Measurements from ENCODE around the gene ATRNL1.

ATRNL1 gene

DNA sequence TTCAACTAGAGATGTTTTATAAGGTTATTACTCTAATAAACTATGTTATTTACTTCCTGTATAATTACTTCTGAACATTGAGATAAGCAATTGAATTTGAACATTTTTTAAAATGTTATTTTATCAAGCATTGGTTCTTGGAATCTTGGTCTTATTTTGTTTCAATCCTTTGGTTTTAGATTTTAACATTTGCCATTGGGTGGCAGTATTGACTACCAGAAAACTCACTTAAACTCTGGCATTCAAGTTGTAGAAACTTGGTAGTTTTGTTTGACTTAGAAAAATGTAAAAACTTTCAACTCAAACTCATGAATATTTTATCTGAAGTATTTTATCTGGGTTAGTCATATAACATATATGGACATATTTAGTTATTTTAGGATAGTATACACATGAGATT is 48.1 kb downstream of the ATRNL1 start:
- no peaks in the 10 kb centered on the region for H3K36me3 ChIP-seq (ENCODE audit: control insufficient read depth, insufficient read depth, low read length)
- TF ChIP-seq, protein P1, sequence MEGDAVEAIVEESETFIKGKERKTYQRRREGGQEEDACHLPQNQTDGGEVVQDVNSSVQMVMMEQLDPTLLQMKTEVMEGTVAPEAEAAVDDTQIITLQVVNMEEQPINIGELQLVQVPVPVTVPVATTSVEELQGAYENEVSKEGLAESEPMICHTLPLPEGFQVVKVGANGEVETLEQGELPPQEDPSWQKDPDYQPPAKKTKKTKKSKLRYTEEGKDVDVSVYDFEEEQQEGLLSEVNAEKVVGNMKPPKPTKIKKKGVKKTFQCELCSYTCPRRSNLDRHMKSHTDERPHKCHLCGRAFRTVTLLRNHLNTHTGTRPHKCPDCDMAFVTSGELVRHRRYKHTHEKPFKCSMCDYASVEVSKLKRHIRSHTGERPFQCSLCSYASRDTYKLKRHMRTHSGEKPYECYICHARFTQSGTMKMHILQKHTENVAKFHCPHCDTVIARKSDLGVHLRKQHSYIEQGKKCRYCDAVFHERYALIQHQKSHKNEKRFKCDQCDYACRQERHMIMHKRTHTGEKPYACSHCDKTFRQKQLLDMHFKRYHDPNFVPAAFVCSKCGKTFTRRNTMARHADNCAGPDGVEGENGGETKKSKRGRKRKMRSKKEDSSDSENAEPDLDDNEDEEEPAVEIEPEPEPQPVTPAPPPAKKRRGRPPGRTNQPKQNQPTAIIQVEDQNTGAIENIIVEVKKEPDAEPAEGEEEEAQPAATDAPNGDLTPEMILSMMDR (IDR thresholded peaks at IDR 0.05; ENCODE audit: insufficient read depth, low read length, poor library complexity, severe bottlenecking) = peak; percentile 26
- DNase-seq (ENCODE audit: extremely low read depth, insufficient read length) = no peak
- H3K4me3 ChIP-seq (replicated peaks; ENCODE audit: low read depth, low read length) = no peak overlapping the region
- no peaks in the 10 kb centered on the region for H3K27me3 ChIP-seq (replicated peaks; ENCODE audit: control insufficient read depth, insufficient read depth, low read length)

- TF ChIP-seq, protein P1 (IDR thresholded peaks at IDR 0.05; ENCODE audit: insufficient read depth, low read length, poor library complexity, severe bottlenecking) = no peak
- no peak overlapping the region for H3K4me3 ChIP-seq (replicated peaks; ENCODE audit: low read depth, low read length)
- DNase-seq (ENCODE audit: extremely low read depth, insufficient read length) = no peak
- no peaks in the 10 kb centered on the region for H3K36me3 ChIP-seq (ENCODE audit: control insufficient read depth, insufficient read depth, low read length)
- H3K27me3 ChIP-seq (replicated peaks; ENCODE audit: control insufficient read depth, insufficient read depth, low read length) = no peaks in the 10 kb centered on the region
These were observed 64.2 kb downstream of the ATRNL1 start for GRCh38 chr10:115157357-115157756.

DNA sequence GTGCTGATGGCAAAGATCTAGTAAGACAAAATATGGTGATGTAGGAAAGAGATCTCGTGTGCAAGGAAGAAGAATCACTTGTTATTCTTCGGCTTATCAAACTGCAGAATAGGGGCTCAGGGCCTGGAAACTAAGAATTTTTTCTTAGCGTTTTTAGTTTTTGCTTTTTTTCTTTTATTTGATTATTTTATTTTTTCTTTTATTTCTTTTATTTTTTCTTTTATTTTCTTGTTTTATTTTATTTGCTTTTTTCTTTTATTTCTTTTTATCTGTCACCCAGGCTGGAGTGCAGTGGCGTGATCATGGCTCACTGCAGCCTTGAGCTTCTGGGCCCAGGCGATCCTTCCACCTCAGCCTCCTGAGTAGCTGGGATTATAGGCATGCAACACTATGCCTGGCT is 70.0 kb downstream of the ATRNL1 start:
- Histone ChIP-seq H3K4me3 (replicated peaks; ENCODE audit: low read depth, low read length) (no peak overlapping the region), H3K36me3 (ENCODE audit: control insufficient read depth, insufficient read depth, low read length) (no peaks in the 10 kb centered on the region), H3K27me3 (replicated peaks; ENCODE audit: control insufficient read depth, insufficient read depth, low read length) (no peaks in the 10 kb centered on the region)
- TF ChIP-seq, protein P1 (IDR thresholded peaks at IDR 0.05; ENCODE audit: insufficient read depth, low read length, poor library complexity, severe bottlenecking) = no peak
- no peak for DNase-seq (ENCODE audit: extremely low read depth, insufficient read length)

GRCh38 chr10:115164220-115164619 is 71.1 kb downstream of the ATRNL1 start:
- TF ChIP-seq, protein P1 (IDR thresholded peaks at IDR 0.05; ENCODE audit: insufficient read depth, low read length, poor library complexity, severe bottlenecking) = no peak
- DNase-seq (ENCODE audit: extremely low read depth, insufficient read length) = no peak
- Histone ChIP-seq H3K4me3 (replicated peaks; ENCODE audit: low read depth, low read length) (no peak overlapping the region), H3K36me3 (ENCODE audit: control insufficient read depth, insufficient read depth, low read length) (no peaks in the 10 kb centered on the region), H3K27me3 (replicated peaks; ENCODE audit: control insufficient read depth, insufficient read depth, low read length) (no peaks in the 10 kb centered on the region)

- Histone ChIP-seq H3K27me3 (replicated peaks; ENCODE audit: control insufficient read depth, insufficient read depth, low read length) (no peaks in the 10 kb centered on the region), H3K4me3 (replicated peaks; ENCODE audit: low read depth, low read length) (no peak overlapping the region), H3K36me3 (ENCODE audit: control insufficient read depth, insufficient read depth, low read length) (no peaks in the 10 kb centered on the region)
- TF ChIP-seq, protein P1 (IDR thresholded peaks at IDR 0.05; ENCODE audit: insufficient read depth, low read length, poor library complexity, severe bottlenecking) = no peak
- DNase-seq (ENCODE audit: extremely low read depth, insufficient read length) = no peak
These were observed 74.6 kb downstream of the ATRNL1 start for GRCh38 chr10:115167751-115168150.

DNA sequence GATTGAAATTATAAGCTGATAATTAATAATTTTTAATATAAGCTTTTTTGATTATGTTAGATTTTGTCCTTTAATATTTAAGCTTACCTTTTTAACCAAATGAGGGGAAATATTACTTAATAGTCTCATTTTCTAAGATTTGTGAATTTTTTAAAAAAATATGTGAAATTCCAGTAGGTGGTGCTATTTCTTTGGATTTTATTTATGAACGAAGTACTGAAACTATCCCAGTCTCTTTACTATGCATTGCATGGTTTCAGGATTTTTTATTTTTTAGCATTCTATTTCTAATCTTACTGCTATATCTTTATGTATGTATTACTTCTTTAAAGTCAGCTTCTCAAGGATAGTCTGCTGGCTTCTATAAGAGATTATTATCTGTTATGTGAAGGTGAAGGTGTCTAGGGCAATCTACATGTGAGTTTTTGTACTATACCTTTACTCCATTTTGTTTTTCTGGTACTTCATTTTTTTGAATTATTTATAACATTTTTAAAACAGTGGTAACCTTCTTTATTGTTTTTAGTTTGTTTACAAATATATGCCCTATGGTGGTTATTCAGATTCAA is 78.3 kb downstream of the ATRNL1 start:
- no peak for DNase-seq (ENCODE audit: extremely low read depth, insufficient read length)
- no peaks in the 10 kb centered on the region for H3K27me3 ChIP-seq (replicated peaks; ENCODE audit: control insufficient read depth, insufficient read depth, low read length)
- TF ChIP-seq, protein P1 (IDR thresholded peaks at IDR 0.05; ENCODE audit: insufficient read depth, low read length, poor library complexity, severe bottlenecking) = peak; percentile 26
- no peaks in the 10 kb centered on the region for H3K36me3 ChIP-seq (ENCODE audit: control insufficient read depth, insufficient read depth, low read length)
- H3K4me3 ChIP-seq (replicated peaks; ENCODE audit: low read depth, low read length) = no peak overlapping the region
